NCI-H1105 (cell line): ENCODE measurements around the gene GIMAP6.
"Not testable (repeated sequence)": the region's sequence is repeated elsewhere in the genome, so short reads cannot be mapped to it uniquely, and the experiment has no call there.

Experiments
- DNase-seq: peaks from one replicate; lab custom pipeline; 2025; lab: John Stamatoyannopoulos, UW

GIMAP6 gene

GRCh38 chr7:150585199-150585598 is 47.0 kb downstream of the GIMAP6 start:
- no peak for DNase-seq

GRCh38 chr7:150580638-150581394 is 51.4 kb downstream of the GIMAP6 start:
- DNase-seq = no peak

GRCh38 chr7:150579979-150580637 is 52.1 kb downstream of the GIMAP6 start:
- not testable (repeated sequence) for DNase-seq
